A549 (cell line): Measurements from ENCODE around the gene IL4I1. TPM values are rescaled to one million over a fixed set of nuclear protein-coding genes. Genes with fewer than 3 reads are reported as not detected.

Experiments used
- ATAC-seq, 2 experiments: fragments of 200-7000 bp in 1 of 2; fragments of >200 bp in 1 of 2; cut with Nextera tagmentation in 1 of 2; cut with Tn5 transposase in 1 of 2; 3 replicates each; pipeline versions ENCODE4 v1.8.0 to v1.9.1; 2018 to 2020; ENCODE audit warnings: mild to moderate bottlenecking in 1 of 2, moderate library complexity in 1 of 2
- CTCF ChIA-PET: fragments of 300-600 bp; sonication (Branson Sonifier 250); formaldehyde crosslinking; extraction: SDS; loops from one replicate; lab custom pipeline; 2021; ENCODE audit warnings: antibody characterized with exemption, inconsistent platforms; lab: Yijun Ruan, JAX
- POLR2A ChIA-PET: fragments of 350-600 bp; formaldehyde crosslinking; extraction: SDS; loops from one replicate; lab custom pipeline; 2021; ENCODE audit warnings: antibody characterized with exemption, inconsistent platforms; lab: Yijun Ruan, JAX
- DNase-seq, 2 experiments: peaks; one replicate each; pipeline versions ENCODE4 v3.0.0 to v3.0.0-alpha.2; 2011 to 2016; ENCODE audit warnings: low read depth in 1 of 2, low spot score in 1 of 2
- FAIRE-seq: peaks from 2 replicates; lab custom pipeline; 2011; peaks lifted over from hg19 to GRCh38; lab: Jason Lieb, UNC
- H3K27ac ChIP-seq, 2 experiments: fragments of >200 bp; sonication (Bioruptor Twin); formaldehyde crosslinking; 3 replicates each; pipeline ENCODE4 v1.5.1; 2016 to 2017
- H3K4me1 ChIP-seq: fragments of >200 bp; sonication (Bioruptor Twin); formaldehyde crosslinking; 3 replicates; pipeline ENCODE4 v1.6.1; 2016
- H3K4me2 ChIP-seq: fragments of >200 bp; sonication (Bioruptor Twin); formaldehyde crosslinking; 3 replicates; pipeline ENCODE4 v1.6.1; 2016
- H3K4me3 ChIP-seq: fragments of >200 bp; sonication (Bioruptor Twin); formaldehyde crosslinking; 3 replicates; pipeline ENCODE4 v1.5.1; 2016
- H3K9me3 ChIP-seq: fragments of >200 bp; sonication (Bioruptor Twin); formaldehyde crosslinking; 3 replicates; pipeline ENCODE4 v1.6.1; 2016
- BCL3 ChIP-seq: fragments of >200 bp; sonication (Bioruptor Twin); formaldehyde crosslinking; IDR thresholded peaks from 3 replicates; pipeline ENCODE4 v1.6.1; 2016
- CBX2 ChIP-seq: fragments of 200-600 bp; sonication (generic); IDR thresholded peaks from 2 replicates; pipeline ENCODE4 v1.6.1; 2016; ENCODE audit warnings: low read depth, mild to moderate bottlenecking, borderline replicate concordance
- CBX8 ChIP-seq: fragments of 200-600 bp; sonication (generic); IDR thresholded peaks from 2 replicates; pipeline ENCODE4 v1.6.1; 2016
- CHD2 ChIP-seq: fragments of 150-350 bp; IDR thresholded peaks from 2 replicates; pipeline ENCODE4 v1.6.1; 2014; ENCODE audit warnings: low read length; ENCODE audit not compliant: partially characterized antibody
- CTCF ChIP-seq: fragments of >200 bp; sonication (Bioruptor Twin); formaldehyde crosslinking; IDR thresholded peaks from 3 replicates; pipeline ENCODE4 v1.5.1; 2016
- E2F6 ChIP-seq: IDR thresholded peaks from 2 replicates; pipeline ENCODE4 v1.6.1; 2012; ENCODE audit warnings: low read depth, borderline replicate concordance
- EP300 ChIP-seq, 2 experiments: fragments of >200 bp; sonication (Bioruptor Twin); formaldehyde crosslinking; IDR thresholded peaks; 2 replicates in 1 of 2; 3 replicates in 1 of 2; pipeline ENCODE4 v1.6.1; 2016 to 2017
- ESRRA ChIP-seq: fragments of 150-350 bp; IDR thresholded peaks from 2 replicates; pipeline ENCODE4 v1.6.1; 2014; ENCODE audit warnings: mild to moderate bottlenecking, low read length, borderline replicate concordance
- FOXS1 ChIP-seq: fragments of 250-450 bp; sonication (Bioruptor Pico); IDR thresholded peaks from 2 replicates; pipeline ENCODE4 v1.5.0; 2020; ENCODE audit warnings: mild to moderate bottlenecking, moderate library complexity
- GATA3 ChIP-seq: IDR thresholded peaks from 2 replicates; pipeline ENCODE4 v1.6.1; 2012; ENCODE audit warnings: borderline replicate concordance
- HES2 ChIP-seq: fragments of >200 bp; sonication (Bioruptor Twin); formaldehyde crosslinking; IDR thresholded peaks from 2 replicates; pipeline ENCODE4 v1.6.1; 2016
- HOXB13 ChIP-seq: fragments of 250-450 bp; sonication (Bioruptor Pico); IDR thresholded peaks from 2 replicates; pipeline ENCODE4 v1.5.0; 2020; ENCODE audit warnings: low read depth, mild to moderate bottlenecking, moderate library complexity
- HOXB5 ChIP-seq: fragments of 250-450 bp; sonication (Bioruptor Pico); IDR thresholded peaks from 2 replicates; pipeline ENCODE4 v1.5.0; 2020; ENCODE audit warnings: mild to moderate bottlenecking, moderate library complexity
- JUNB ChIP-seq: fragments of >200 bp; sonication (Bioruptor Twin); formaldehyde crosslinking; IDR thresholded peaks from 2 replicates; pipeline ENCODE4 v1.6.1; 2016
- MAFK ChIP-seq: fragments of 450-650 bp; IDR thresholded peaks from 2 replicates; pipeline ENCODE4 v1.6.1; 2014; ENCODE audit not compliant: partially characterized antibody
- MYC ChIP-seq: IDR thresholded peaks from 2 replicates; pipeline ENCODE4 v1.6.1; 2012; ENCODE audit warnings: mild to moderate bottlenecking, inconsistent platforms, low read length, improper control_type of control experiment, borderline replicate concordance
- NFE2L2 ChIP-seq: fragments of 150-350 bp; conservative IDR thresholded peaks from 2 replicates; pipeline ENCODE4 v1.6.1; 2014; ENCODE audit warnings: low read length
- NPAS2 ChIP-seq: fragments of 250-450 bp; sonication (Bioruptor Pico); IDR thresholded peaks from 2 replicates; pipeline ENCODE4 v1.8.0; 2022; ENCODE audit warnings: mild to moderate bottlenecking, moderate library complexity, borderline replicate concordance
- NR3C1 ChIP-seq: fragments of >200 bp; sonication (Bioruptor Twin); formaldehyde crosslinking; IDR thresholded peaks from 3 replicates; pipeline ENCODE4 v1.6.1; 2017
- PBX3 ChIP-seq: IDR thresholded peaks from 2 replicates; pipeline ENCODE4 v1.6.1; 2012
- PHF8 ChIP-seq: fragments of 200-600 bp; sonication (generic); IDR thresholded peaks from 2 replicates; pipeline ENCODE4 v1.6.1; 2016; ENCODE audit warnings: low read depth, mild to moderate bottlenecking, antibody characterized with exemption, moderate library complexity, borderline replicate concordance
- POLR2AphosphoS2 ChIP-seq: conservative IDR thresholded peaks from 2 replicates; pipeline ENCODE4 v1.6.1; 2012; ENCODE audit warnings: low read length, improper control_type of control experiment, inconsistent platforms
- RARB ChIP-seq: fragments of 250-450 bp; sonication (Bioruptor Pico); IDR thresholded peaks from 2 replicates; pipeline ENCODE4 v1.8.0; 2021; ENCODE audit warnings: mild to moderate bottlenecking, moderate library complexity
- RCOR1 ChIP-seq: fragments of 150-350 bp; IDR thresholded peaks from 2 replicates; pipeline ENCODE4 v1.6.1; 2014; ENCODE audit warnings: antibody characterized with exemption, low read length, low read depth
- REST ChIP-seq: fragments of 200-600 bp; sonication (generic); IDR thresholded peaks from 2 replicates; pipeline ENCODE4 v1.6.1; 2016; ENCODE audit warnings: antibody characterized with exemption, mild to moderate bottlenecking, moderate library complexity
- SMC3 ChIP-seq: fragments of >200 bp; sonication (Bioruptor Twin); formaldehyde crosslinking; IDR thresholded peaks from 3 replicates; pipeline ENCODE4 v1.6.1; 2018; ENCODE audit warnings: inconsistent platforms
- SREBF2 ChIP-seq: fragments of 450-650 bp; IDR thresholded peaks from 2 replicates; pipeline ENCODE4 v1.6.1; 2014; ENCODE audit warnings: mild to moderate bottlenecking, moderate library complexity
- TFCP2L1 ChIP-seq: fragments of 250-450 bp; sonication (Bioruptor Pico); IDR thresholded peaks from 2 replicates; pipeline ENCODE4 v1.5.0; 2021; ENCODE audit warnings: mild to moderate bottlenecking
- USF2 ChIP-seq: fragments of 450-650 bp; IDR thresholded peaks from 2 replicates; pipeline ENCODE4 v1.6.1; 2014; ENCODE audit warnings: antibody characterized with exemption
- ZFP36 ChIP-seq: fragments of 450-650 bp; IDR thresholded peaks from 2 replicates; pipeline ENCODE4 v1.6.1; 2014; ENCODE audit warnings: borderline replicate concordance; ENCODE audit not compliant: partially characterized antibody
- WGBS: methylation state at CpG from one replicate; pipeline ENCODE4 v1.1.6; 2017; ENCODE audit errors: missing lambda C conversion rate; 5-methylcytosine and 5-hydroxymethylcytosine counted together
- polyA plus RNA-seq, 4 experiments: library from polyadenylated mRNA; depleted of rRNA in 3 of 4; stranded (reverse); fragments of >200 nt; fragmentation: RNase III in 1 of 4; extraction: RNeasy Plus Mini Kit Qiagen cat#74134 plus additional on column Dnase treatment in 1 of 4; gene quantifications; 2 replicates in 3 of 4; 3 replicates in 1 of 4; pipeline ENCODE4 v1.2.3, GENCODE V29; 2011 to 2017

IL4I1 gene
- polyA plus RNA-seq, 2 of the 4 experiments (the other 2 are of a cell fraction): 0.18 to 0.62 TPM

- peak overlapping the region; percentile 46 for H3K4me3 ChIP-seq
- FAIRE-seq: peak; percentile 99
- peak overlapping the region; percentile 93 to 94 for H3K27ac ChIP-seq
- POLR2A ChIA-PET: interaction anchor here (0.7 to 3.6 kb wide), 13 partner anchors 7 to 230 kb away, joined by 3 to 36 read pairs (median 5); partner anchors contain the start of genes AKT1S1, ATF5, NUP62 and PRMT1
- CTCF ChIA-PET: interaction anchor here (0.8 to 1.6 kb wide), 3 partner anchors 21 to 189 kb away, joined by 3 to 6 read pairs (median 3); no protein-coding TSS in a partner anchor
- peak; percentile 99 to 100 for DNase-seq
- H3K4me1 ChIP-seq: peaks cover 37% of the 10 kb centered on the region
- WGBS: 1% methylated on average over 47 of the region's 67 CpGs
- ATAC-seq: peak; percentile 68 to 82
- H3K9me3 ChIP-seq: no peaks in the 10 kb centered on the region
- peak overlapping the region; percentile 86 for H3K4me2 ChIP-seq
- TF ChIP-seq ZFP36 (peak; percentile 96), TFCP2L1 (CRISPR knock-in tag) (peak; percentile 59; the same call in 1 of the 2 replicates), JUNB (no peak), SMC3 (no peak), CHD2 (no peak), E2F6 (peak; percentile 79), CTCF (no peak), PHF8 (peak; percentile 32; the same call in 1 of the 2 replicates), ESRRA (no peak), HES2 (no peak), PBX3 (peak; percentile 87), NFE2L2 (no peak), NPAS2 (CRISPR knock-in tag) (no peak), RCOR1 (no peak), CBX8 (no peak), SREBF2 (peak; percentile 46), FOXS1 (no peak), EP300 (IDR thresholded peaks at IDR 0.05) (no peak), MYC (0 out of 2 replicates have a peak, but pooled peaks have one; percentile 20), POLR2AphosphoS2 (no peak), HOXB13 (CRISPR knock-in tag) (no peak), GATA3 (0 out of 2 replicates have a peak, but pooled peaks have one; percentile 39), CBX2 (no peak), REST (no peak), BCL3 (peak; percentile 79), USF2 (no peak), HOXB5 (no peak), NR3C1 (no peak), MAFK (peak; percentile 48), RARB (CRISPR knock-in tag) (0 out of 2 replicates have a peak, but pooled peaks have one; percentile 30)
These were observed 27.0 kb downstream of the IL4I1 start for GRCh38 chr19:49869484-49870308.
